RWPE1 (cell line): ENCODE results near the gene USF3.

Source experiments
- CTCF ChIA-PET: fragments of 350-600 bp; sonication (Branson Sonifier 250); formaldehyde crosslinking; extraction: SDS; loops from one replicate; lab custom pipeline; 2021; lab: Yijun Ruan, JAX
- POLR2A ChIA-PET: fragments of 400-600 bp; formaldehyde crosslinking; extraction: SDS; loops from one replicate; lab custom pipeline; 2020; ENCODE audit warnings: antibody characterized with exemption; ENCODE audit not compliant: low non-redundant PET; lab: Yijun Ruan, JAX
- DNase-seq: peaks from one replicate; pipeline ENCODE4 v3.0.0; 2012; ENCODE audit warnings: low spot score
- H3K27ac ChIP-seq: fragments of 450-650 bp; 2 replicates; pipeline ENCODE4 v1.5.1; 2017
- TF ChIP-seq, protein P1 (sequence below): fragments of 450-650 bp; conservative IDR thresholded peaks from 2 replicates; pipeline ENCODE4 v1.5.1; 2017; ENCODE audit warnings: low read depth, mild to moderate bottlenecking

The USF3 gene

GRCh38 chr3:113677737-113678136 is 18.7 kb downstream of the USF3 start:
- TF ChIP-seq, protein P1, sequence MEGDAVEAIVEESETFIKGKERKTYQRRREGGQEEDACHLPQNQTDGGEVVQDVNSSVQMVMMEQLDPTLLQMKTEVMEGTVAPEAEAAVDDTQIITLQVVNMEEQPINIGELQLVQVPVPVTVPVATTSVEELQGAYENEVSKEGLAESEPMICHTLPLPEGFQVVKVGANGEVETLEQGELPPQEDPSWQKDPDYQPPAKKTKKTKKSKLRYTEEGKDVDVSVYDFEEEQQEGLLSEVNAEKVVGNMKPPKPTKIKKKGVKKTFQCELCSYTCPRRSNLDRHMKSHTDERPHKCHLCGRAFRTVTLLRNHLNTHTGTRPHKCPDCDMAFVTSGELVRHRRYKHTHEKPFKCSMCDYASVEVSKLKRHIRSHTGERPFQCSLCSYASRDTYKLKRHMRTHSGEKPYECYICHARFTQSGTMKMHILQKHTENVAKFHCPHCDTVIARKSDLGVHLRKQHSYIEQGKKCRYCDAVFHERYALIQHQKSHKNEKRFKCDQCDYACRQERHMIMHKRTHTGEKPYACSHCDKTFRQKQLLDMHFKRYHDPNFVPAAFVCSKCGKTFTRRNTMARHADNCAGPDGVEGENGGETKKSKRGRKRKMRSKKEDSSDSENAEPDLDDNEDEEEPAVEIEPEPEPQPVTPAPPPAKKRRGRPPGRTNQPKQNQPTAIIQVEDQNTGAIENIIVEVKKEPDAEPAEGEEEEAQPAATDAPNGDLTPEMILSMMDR: no peak
- H3K27ac ChIP-seq: no peak overlapping the region
- DNase-seq: no peak
- CTCF ChIA-PET: interaction anchor here (0.7 kb wide), 1 partner anchor 42 kb away, joined by 5 read pairs; no protein-coding TSS in a partner anchor
- POLR2A ChIA-PET: no interaction called here

DNA sequence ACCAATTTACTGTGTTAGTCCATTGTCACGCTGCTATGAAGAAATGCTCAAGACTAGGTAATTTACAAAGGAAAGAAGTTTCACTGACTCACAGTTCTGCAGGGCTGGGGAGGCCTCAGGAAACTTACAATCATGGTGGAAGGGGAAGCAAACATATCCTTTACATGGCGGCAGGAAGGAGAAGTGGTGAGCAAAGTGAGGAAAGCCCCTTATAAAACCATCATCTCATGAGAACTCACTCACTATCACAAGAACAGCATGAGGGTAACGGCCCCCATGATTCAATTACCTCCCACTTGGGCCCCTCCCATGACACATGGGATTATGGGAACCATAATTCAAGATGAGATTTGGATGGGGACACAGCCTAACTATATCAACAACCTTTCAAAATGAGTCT is 20.2 kb downstream of the USF3 start:
- ChIA-PET CTCF (no interaction called here), POLR2A (no interaction called here)
- TF ChIP-seq, protein P1: no peak
- DNase-seq: no peak
- no peak overlapping the region for H3K27ac ChIP-seq

DNA sequence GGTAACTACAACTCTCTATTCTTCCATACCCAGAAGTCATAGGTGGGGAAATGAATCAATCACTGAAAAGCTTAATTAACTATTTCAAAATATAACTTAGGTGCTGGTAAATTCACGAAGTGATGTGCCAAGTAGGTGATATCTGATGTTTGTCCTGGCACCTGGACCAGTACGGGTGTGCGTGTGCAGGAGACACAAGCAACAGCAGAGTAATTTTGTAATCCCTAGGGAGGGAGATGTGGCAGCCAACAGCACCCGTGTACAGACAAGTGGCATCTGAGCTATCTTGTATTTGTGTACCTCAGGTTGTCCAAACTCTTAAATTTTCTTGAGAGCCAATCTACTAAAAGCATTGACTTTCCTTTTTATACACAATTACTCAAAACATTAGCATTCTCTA is 22.8 kb downstream of the USF3 start:
- H3K27ac ChIP-seq: no peak overlapping the region
- ChIA-PET CTCF (interaction anchor here (0.6 to 0.7 kb wide), 2 partner anchors 159 to 1043 kb away, joined by 3 read pairs; no protein-coding TSS in a partner anchor), POLR2A (no interaction called here)
- DNase-seq: no peak
- TF ChIP-seq, protein P1: no peak

- no peak for DNase-seq
- TF ChIP-seq, protein P1: no peak
- no peak overlapping the region for H3K27ac ChIP-seq
- ChIA-PET CTCF (no interaction called here), POLR2A (no interaction called here)
Measured at GRCh38 chr3:113668015-113668414, 28.4 kb downstream of the USF3 start.

- CTCF ChIA-PET: no interaction called here
- no peak for DNase-seq
- POLR2A ChIA-PET: no interaction called here
- H3K27ac ChIP-seq: no peak overlapping the region
- TF ChIP-seq, protein P1: no peak
Measured at GRCh38 chr3:113664523-113665094, 31.8 kb downstream of the USF3 start.

- TF ChIP-seq, protein P1: no peak
- ChIA-PET POLR2A (no interaction called here), CTCF (interaction anchor here (0.6 kb wide), 1 partner anchor 140 kb away, joined by 3 read pairs; no protein-coding TSS in a partner anchor)
- H3K27ac ChIP-seq: no peak overlapping the region
- DNase-seq: no peak
Measured at GRCh38 chr3:113663761-113664160, 32.7 kb downstream of the USF3 start.
